Measurements from ENCODE around the gene CRIM1.

DNA sequence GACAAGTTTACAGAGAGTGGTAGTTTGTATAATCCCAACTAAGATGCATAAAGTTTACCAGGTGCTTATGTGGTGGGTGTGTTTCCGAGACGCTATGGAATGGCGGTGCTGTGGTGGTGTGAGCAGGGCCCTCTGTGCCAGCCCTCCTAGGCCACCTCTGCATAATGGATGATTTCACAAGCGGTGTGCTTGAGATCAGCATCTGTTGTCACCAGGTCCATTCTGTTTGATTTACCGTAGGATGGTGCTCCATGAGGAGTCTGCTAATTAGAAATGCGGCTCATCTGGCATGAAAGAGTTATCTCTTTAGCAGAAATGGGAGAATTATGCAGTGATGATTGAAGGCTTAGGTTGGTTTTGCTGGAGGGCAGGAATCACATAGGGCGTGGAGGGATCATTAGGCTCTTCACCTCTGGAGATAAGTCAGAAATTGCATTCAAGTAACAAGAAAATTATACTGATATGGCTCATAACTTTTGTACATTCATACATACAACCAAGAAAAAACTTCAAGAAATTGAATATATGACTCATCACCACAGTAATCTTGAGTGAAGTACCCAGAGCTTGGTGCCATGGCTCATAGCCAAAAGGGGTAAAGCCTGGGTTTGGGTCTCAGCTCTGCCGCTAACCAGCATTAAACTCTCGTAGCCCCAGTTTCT, 41.4 kb downstream of the CRIM1 start:
- TF ChIP-seq, protein P1, sequence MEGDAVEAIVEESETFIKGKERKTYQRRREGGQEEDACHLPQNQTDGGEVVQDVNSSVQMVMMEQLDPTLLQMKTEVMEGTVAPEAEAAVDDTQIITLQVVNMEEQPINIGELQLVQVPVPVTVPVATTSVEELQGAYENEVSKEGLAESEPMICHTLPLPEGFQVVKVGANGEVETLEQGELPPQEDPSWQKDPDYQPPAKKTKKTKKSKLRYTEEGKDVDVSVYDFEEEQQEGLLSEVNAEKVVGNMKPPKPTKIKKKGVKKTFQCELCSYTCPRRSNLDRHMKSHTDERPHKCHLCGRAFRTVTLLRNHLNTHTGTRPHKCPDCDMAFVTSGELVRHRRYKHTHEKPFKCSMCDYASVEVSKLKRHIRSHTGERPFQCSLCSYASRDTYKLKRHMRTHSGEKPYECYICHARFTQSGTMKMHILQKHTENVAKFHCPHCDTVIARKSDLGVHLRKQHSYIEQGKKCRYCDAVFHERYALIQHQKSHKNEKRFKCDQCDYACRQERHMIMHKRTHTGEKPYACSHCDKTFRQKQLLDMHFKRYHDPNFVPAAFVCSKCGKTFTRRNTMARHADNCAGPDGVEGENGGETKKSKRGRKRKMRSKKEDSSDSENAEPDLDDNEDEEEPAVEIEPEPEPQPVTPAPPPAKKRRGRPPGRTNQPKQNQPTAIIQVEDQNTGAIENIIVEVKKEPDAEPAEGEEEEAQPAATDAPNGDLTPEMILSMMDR (IDR thresholded peaks at IDR 0.05): no peak
- TF ChIP-seq, protein P2, sequence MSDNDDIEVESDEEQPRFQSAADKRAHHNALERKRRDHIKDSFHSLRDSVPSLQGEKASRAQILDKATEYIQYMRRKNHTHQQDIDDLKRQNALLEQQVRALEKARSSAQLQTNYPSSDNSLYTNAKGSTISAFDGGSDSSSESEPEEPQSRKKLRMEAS (CRISPR knock-in tag; IDR thresholded peaks at IDR 0.05): no peak
- TF ChIP-seq, protein P3, sequence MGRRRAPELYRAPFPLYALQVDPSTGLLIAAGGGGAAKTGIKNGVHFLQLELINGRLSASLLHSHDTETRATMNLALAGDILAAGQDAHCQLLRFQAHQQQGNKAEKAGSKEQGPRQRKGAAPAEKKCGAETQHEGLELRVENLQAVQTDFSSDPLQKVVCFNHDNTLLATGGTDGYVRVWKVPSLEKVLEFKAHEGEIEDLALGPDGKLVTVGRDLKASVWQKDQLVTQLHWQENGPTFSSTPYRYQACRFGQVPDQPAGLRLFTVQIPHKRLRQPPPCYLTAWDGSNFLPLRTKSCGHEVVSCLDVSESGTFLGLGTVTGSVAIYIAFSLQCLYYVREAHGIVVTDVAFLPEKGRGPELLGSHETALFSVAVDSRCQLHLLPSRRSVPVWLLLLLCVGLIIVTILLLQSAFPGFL (CRISPR knock-in tag; IDR thresholded peaks at IDR 0.05; ENCODE audit: borderline replicate concordance): no peak
- TF ChIP-seq SP1 (CRISPR knock-in tag; conservative IDR thresholded peaks at IDR 0.05) (no peak), JUN (CRISPR knock-in tag; IDR thresholded peaks at IDR 0.05) (no peak), TEAD4 (CRISPR knock-in tag; IDR thresholded peaks at IDR 0.05) (no peak), MXD4 (CRISPR knock-in tag; IDR thresholded peaks at IDR 0.05; ENCODE audit: borderline replicate concordance) (no peak), SMAD3 (CRISPR knock-in tag; IDR thresholded peaks at IDR 0.05; ENCODE audit: borderline replicate concordance) (no peak), ETV6 (CRISPR knock-in tag; IDR thresholded peaks at IDR 0.05) (no peak), CREM (CRISPR knock-in tag; IDR thresholded peaks at IDR 0.05) (no peak)
- TF ChIP-seq, protein P4, sequence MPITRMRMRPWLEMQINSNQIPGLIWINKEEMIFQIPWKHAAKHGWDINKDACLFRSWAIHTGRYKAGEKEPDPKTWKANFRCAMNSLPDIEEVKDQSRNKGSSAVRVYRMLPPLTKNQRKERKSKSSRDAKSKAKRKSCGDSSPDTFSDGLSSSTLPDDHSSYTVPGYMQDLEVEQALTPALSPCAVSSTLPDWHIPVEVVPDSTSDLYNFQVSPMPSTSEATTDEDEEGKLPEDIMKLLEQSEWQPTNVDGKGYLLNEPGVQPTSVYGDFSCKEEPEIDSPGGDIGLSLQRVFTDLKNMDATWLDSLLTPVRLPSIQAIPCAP (CRISPR knock-in tag; IDR thresholded peaks at IDR 0.05): no peak
- TF ChIP-seq, protein P5, sequence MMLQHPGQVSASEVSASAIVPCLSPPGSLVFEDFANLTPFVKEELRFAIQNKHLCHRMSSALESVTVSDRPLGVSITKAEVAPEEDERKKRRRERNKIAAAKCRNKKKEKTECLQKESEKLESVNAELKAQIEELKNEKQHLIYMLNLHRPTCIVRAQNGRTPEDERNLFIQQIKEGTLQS (CRISPR knock-in tag; conservative IDR thresholded peaks at IDR 0.05): no peak
- TF ChIP-seq, protein P6, sequence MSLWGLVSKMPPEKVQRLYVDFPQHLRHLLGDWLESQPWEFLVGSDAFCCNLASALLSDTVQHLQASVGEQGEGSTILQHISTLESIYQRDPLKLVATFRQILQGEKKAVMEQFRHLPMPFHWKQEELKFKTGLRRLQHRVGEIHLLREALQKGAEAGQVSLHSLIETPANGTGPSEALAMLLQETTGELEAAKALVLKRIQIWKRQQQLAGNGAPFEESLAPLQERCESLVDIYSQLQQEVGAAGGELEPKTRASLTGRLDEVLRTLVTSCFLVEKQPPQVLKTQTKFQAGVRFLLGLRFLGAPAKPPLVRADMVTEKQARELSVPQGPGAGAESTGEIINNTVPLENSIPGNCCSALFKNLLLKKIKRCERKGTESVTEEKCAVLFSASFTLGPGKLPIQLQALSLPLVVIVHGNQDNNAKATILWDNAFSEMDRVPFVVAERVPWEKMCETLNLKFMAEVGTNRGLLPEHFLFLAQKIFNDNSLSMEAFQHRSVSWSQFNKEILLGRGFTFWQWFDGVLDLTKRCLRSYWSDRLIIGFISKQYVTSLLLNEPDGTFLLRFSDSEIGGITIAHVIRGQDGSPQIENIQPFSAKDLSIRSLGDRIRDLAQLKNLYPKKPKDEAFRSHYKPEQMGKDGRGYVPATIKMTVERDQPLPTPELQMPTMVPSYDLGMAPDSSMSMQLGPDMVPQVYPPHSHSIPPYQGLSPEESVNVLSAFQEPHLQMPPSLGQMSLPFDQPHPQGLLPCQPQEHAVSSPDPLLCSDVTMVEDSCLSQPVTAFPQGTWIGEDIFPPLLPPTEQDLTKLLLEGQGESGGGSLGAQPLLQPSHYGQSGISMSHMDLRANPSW (CRISPR knock-in tag; conservative IDR thresholded peaks at IDR 0.05; ENCODE audit: low read depth): no peak
